Hindlimb muscle (tissue), 1 donor: ENCODE measurements around the gene PAPSS2. TPM values are rescaled to one million over a fixed set of nuclear protein-coding genes. Genes with fewer than 3 reads are reported as not detected.

Source experiments
- polyA plus RNA-seq: library from polyadenylated mRNA; unstranded; fragments of 120-200 nt; gene quantifications from one replicate; pipeline ENCODE4 v1.2.1, GENCODE V29; 2013; ENCODE audit not compliant: insufficient read length

The PAPSS2 gene
- polyA plus RNA-seq, 1 donor, result 8.7 TPM

Other genes starting within 250 kb of the PAPSS2 start
- gene MINPP1, start 155.0 kb upstream of the PAPSS2 start, polyA plus RNA-seq, result 15.9 TPM
- 26.3 TPM for gene ATAD1, start 158.3 kb downstream of the PAPSS2 start, polyA plus RNA-seq
- gene KLLN, start 203.7 kb downstream of the PAPSS2 start, polyA plus RNA-seq, result 0.46 TPM
- gene PTEN, start 203.7 kb downstream of the PAPSS2 start, polyA plus RNA-seq, result 37.0 TPM